Fibroblast of skin of left quadriceps (primary cell): ENCODE results near the gene CCDC141.

Source experiments
- DNase-seq, 2 experiments: peaks; one replicate each; pipeline ENCODE4 v3.0.0-alpha.2; 2013; ENCODE audit warnings: low read depth in 2 of 2

The CCDC141 gene

GRCh38 chr2:178911039-178911438 lies 138.9 kb downstream of the CCDC141 start:
- no peak for DNase-seq

GRCh38 chr2:178910005-178910404 lies 139.9 kb downstream of the CCDC141 start:
- no peak for DNase-seq

DNA sequence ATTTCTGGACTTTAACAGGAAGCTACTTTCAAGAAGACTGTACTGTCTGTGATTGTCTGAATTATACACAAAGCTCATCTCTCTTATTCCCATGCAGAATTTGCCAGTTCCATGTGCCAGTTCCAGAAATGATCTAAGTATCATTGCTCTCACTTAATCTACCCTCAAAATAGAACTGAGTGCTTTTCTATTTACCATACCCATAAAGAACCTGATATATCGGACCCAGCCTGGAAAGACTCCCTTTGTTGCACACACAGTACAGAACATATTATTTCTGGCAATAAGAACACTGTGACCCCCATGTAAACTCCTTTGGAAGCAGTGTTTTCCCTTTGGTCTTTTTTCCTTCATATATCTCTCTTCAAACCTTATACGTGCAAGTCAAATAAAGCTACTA lies 140.4 kb downstream of the CCDC141 start:
- DNase-seq: no peak

DNA sequence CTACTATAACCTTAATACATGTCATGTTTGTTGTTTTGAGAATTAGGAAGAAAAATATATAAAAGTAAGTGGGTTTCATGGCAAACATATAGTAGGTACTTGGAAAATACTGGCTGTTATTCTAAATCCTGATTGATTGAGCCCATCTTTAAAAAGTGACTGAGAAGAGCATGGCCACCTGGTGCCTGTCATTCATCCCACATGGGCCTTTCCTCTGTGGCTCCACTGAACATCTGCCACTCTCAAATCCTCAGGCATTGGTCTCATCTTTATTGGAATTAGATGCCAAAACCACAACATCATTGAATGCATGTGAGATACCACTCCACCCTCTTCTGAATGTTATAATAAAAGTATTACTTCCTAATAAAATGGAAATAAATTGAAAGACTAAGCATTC lies 141.1 kb downstream of the CCDC141 start:
- DNase-seq: no peak

DNA sequence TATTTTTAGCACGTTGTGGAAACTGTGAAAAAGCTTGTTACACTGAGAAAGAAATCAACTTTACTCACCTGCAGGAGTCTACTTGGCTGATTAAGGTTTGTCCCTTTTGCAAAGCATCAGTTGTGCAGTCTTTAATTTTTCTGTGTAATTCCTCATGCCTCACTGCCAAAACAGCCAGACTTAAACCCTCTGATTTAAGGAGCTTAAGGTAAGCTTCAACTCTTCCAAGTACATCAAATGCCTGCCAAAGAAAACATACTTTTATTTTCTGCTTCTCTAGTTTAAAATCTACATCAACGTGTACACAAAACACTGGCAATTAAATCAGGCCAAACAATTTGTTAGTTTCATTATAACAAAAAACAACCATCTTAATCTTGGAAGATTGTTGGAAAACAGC lies 144.7 kb downstream of the CCDC141 start:
- DNase-seq: no peak

- DNase-seq: peak; percentile 52 to 53
Observed at GRCh38 chr2:178899656-178900055, 150.3 kb downstream of the CCDC141 start.

DNA sequence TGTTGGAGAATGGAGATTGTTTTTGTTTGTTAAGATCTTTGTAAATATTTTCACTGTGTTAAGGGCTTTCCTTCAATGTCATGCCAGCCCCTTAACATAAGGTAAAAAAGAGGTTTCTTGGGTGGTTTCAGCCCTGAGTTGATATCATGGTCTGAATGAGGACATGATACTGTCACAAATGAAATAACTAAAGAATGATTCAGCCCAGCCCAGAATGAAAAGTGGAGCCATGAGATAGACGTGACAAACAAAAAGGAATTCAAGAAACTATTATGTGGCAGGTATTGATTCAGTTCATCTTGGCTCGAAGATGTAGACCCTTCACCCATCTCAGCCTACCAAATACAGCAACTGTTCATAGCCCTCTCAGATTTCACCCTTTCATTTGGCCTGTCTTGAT lies 154.1 kb downstream of the CCDC141 start:
- DNase-seq: no peak

DNA sequence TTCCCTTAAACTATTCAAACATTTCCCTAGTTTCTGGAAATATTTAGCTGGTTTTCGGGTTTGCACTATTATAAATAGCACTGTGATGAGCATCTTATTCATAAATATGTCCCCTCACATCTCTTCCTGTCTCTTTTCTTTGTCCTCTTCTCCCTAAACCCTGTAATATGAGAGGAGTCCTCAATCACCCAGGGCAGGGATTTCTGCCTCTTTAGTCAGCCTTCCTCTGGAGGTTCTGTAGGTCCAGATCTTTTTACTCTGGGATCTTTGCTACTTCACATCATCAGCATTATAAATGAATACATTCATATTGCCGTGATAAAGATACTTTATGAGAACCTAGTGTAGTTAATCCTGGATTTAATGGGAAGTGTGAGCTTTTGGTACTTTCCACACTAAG lies 154.8 kb downstream of the CCDC141 start:
- DNase-seq: no peak

- no peak for DNase-seq
Observed at GRCh38 chr2:178892751-178893625, 156.9 kb downstream of the CCDC141 start.

- no peak for DNase-seq
Observed at GRCh38 chr2:178891959-178892485, 157.9 kb downstream of the CCDC141 start.

DNA sequence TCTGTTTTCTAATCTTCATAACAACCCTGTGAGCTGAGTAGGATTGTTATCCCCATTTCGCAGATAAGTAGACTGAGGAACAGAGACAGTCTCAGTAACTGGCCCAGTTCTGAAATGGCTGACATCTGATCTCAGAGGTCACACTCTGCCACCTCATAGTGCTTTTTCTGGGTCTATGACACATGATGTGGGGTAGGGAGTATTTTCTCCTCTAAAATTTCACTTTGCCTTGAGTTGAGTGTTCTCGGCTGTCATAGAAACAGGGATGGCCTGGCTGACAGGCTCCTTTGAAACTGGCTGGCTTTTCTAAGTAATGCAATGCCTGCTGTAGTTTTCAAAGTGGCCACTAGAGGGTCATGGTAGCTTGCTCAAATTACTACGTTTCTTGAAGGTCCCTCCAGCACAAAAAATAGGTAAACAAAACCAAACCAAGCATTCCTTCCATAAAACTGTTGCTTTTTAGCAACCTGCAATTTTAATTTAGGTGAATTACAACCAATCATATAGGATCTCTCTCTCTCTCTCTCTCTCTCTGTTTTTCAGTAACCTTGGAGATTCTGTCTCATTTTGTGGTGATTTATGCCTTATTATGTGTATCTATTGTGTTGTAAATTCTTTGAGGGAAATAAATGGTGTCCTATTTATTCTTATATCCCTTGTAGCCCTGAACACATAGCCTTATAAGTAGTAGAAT lies 158.5 kb downstream of the CCDC141 start:
- peak; percentile 47 to 48 for DNase-seq

DNA sequence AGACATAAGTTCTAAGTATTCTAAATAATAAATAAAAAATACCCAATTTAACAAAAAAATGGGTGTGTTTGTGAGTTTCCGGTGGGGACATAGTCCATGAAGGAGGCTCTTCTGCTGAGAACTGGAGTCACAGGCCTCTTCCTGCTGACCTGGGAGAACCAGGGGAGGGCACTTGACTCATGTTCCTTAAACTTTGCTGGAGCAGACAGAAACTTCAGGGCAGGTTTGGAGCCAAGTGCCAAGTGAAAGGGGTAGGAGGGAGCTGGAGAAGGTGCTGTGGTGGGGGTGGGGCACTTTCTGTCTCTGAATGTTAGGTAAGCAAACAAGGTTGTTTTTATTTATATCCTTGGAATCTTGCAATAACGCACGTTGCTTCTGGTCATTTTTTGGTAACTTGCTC lies 163.9 kb downstream of the CCDC141 start:
- DNase-seq: no peak

DNA sequence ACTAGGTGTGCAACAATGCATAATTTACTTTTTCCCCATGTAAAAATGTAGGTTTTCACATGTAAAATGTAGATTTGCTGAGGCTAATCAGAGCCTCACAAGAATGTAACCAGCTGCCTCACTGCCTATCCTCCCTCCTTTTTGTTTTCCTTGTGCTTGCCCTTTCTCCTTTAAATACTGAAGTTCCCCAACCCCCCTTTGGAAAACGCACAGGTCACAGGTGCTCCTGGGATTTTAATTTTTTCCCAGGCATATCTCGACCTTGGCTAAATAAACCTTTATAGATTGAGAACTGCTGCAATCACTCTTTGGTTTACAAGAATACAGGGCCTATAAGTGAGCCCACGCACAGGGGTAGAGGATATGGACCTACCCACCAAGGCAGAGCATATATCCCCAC lies 165.5 kb downstream of the CCDC141 start:
- DNase-seq: no peak

DNA sequence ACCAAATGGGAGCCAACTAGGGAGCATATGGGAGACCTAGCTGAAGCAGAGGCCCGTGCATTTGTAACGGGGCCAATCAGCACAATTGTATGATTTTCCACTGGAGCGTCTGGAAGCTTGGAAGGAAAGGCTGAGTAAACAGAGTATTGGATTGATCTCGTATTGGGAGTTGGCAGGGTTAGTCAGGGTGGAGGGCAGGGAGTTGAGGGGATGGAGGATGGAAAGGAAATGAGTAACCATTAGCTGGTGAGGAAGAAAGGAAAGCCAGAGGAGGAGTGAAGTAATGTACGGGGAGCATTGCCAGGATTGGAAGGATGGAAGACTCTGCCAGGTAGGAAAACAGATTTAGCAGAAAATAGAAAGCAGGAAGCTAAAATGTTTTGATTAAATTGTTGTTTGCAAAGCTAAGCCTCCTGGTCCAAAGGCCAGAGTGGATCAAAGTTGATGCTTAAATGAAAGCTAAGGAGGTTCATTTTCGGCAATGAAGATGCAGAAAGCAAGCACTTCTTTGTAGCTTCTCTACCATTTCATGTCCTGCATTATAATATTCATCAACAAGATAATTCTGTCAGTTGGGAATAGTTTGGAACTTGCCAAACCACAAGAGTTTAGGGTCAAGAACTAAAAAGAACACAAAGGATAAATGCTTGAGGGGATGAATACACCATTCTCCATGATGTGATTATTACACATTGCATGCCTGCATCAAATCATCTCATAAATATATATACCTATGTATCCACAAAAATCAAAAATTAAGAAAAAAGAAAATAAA lies 167.1 kb downstream of the CCDC141 start:
- DNase-seq: peak in 1 of 2 experiments; percentile 9

DNA sequence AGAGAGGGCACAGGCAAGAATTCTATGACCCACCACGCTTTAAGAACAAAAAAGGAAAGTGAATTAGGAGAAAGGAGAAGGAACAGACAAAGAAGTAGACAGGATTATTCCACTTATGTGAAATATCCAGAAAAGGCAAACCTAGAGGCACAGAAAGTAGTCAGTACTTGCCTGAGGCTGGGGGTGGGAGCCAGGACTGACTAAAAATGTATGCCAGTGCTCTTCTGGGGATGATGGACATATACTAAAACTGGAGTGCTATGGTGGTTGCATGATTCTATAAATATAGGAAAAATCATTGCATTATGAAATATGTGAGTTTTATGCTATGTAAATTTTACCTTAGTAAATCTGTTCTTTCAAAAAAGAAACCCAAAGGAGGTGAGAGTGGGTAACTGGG lies 168.9 kb downstream of the CCDC141 start:
- DNase-seq: no peak

DNA sequence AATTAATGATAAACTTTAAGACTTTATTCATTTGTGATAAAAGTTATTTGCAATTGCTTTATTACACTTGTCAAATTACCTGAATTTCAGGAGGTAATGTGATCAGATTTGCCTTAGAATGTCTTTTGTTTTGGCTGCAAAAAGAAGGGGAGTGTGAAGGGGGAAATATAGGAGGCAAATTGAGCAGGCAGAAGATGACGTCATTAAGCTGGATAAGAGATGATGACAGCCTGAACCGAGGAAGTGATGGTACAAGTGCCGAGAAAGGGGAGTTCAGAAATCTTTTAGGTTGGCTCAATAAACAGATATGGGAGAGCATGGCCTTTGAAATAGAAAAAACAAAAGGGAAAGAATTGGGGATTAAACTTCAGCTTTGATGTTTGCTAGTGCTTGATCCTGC lies 169.7 kb downstream of the CCDC141 start:
- DNase-seq: no peak

DNA sequence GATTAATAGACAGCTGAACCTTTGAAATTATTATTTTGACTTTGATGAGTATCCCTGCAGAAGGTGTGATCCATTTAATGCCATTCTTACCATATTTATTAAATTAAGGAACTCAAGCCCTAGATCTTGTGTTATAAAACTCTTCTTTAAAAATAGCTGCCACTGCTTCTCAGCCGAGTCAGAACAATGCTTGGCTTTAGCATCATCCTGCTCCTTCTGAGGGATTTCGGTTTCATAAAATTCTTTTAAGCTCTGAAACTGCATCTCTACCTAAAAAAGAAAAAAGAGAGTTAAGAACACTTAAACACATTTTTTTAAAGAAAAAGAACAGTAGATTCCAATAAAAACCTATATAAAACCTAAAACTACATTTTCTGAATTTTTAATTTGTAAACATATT lies 172.1 kb downstream of the CCDC141 start:
- DNase-seq: no peak

DNA sequence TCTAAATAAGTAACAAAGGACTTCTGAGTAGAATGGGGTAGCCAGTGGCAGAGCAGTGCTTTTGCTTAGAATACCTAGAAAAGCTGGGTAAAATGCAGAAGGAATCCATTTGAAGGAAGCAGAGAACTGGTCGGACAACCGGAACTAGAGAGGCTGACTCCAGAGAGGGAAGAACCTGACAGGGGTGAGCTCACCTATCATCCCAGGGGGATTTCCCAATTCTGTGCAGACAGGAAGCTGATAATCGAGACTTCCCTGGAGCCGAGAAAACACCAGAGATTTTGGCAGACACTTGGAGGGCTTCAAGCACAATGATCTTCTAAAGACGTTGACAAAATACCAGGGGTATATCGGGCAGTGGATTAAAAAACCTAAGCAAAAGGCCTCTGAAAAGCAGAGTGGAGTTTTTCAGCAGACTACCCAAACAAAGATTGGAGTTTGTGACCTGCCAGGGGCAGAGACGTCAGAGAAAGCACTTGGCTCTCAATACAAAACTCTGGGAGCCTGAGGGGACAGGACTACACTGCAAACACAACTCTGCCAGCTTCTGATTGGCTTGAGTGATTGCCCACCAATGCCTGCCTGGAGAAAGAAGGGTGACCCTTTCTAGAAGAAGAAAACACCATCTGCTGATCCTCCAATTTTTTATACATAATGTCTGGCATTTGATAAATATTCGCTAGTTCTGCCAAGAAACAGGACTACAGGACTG lies 175.3 kb downstream of the CCDC141 start:
- no peak for DNase-seq

DNA sequence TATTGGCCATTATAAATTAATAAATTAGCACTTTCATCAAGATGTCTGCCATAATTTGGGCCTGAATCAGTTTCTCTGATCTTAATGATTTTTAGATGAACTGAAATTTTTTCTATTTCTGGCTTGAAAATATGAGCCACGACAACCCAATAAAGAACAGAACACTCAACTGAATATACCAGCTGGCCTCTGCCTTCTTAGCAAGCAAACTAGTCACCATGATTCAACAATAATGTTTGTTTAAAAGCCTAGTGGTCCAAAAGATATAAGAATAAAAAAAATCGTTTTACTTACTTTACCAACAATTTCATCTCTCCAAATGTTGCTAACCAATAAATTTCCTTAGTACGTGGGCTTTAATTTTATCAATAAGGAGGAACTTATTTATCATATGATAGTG lies 176.0 kb downstream of the CCDC141 start:
- no peak for DNase-seq

DNA sequence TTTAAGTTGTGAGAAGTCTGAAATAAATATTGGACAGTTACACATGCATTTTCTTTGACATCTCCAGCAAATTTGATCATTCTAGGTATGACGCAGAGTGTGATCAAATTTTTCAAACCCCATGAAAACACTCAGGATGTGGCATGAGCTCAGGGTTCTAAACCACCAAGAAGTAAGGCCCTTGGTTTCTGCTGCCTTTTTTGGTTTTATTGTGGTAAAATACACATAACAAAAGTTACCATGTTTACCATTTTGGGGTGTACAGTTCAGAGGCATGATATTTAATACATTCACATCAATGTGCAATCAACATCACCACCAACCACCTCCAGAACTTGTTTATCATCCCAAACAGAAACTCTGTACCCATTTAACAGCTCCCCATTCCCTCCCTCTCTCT lies 178.4 kb downstream of the CCDC141 start:
- no peak for DNase-seq

GRCh38 chr2:178870703-178871102 lies 179.2 kb downstream of the CCDC141 start:
- no peak for DNase-seq

- DNase-seq: no peak
Observed at GRCh38 chr2:178865999-178866398, 183.9 kb downstream of the CCDC141 start.
